Thyroid gland (tissue), 4 donors: ENCODE measurements around the gene PAFAH1B2. TPM values are rescaled to one million over a fixed set of nuclear protein-coding genes. Genes with fewer than 3 reads are reported as not detected.

Source experiments
- DNase-seq, 2 donors: peaks; one replicate each; pipeline ENCODE4 v3.0.0-alpha.2; 2019
- H3K27ac ChIP-seq, 3 donors: fragments of 200-600 bp; sonication (generic); 1 replicate in 2 of 3; 2 replicates in 1 of 3; pipeline ENCODE4 v1.5.1; 2016 to 2019; ENCODE audit warnings: mild to moderate bottlenecking in 1 of 3, moderate library complexity in 1 of 3
- H3K27me3 ChIP-seq: fragments of 200-600 bp; sonication (generic); one replicate; pipeline ENCODE4 v1.5.1; 2019
- H3K36me3 ChIP-seq, 2 donors: fragments of 200-600 bp; sonication (generic); one replicate each; pipeline ENCODE4 v1.5.1; 2016 to 2019
- H3K4me1 ChIP-seq, 2 donors: fragments of 200-600 bp; sonication (generic); one replicate each; pipeline ENCODE4 v1.5.1; 2017 to 2019
- H3K4me3 ChIP-seq, 3 donors: fragments of 200-600 bp; sonication (generic); replicated peaks in 1 of 3; 1 replicate in 2 of 3; 2 replicates in 1 of 3; pipeline ENCODE4 v1.5.1; 2016; ENCODE audit warnings: mild to moderate bottlenecking in 1 of 3
- H3K9me3 ChIP-seq: fragments of 200-600 bp; sonication (generic); one replicate; pipeline ENCODE4 v1.5.1; 2017
- POLR2A ChIP-seq, 2 donors: fragments of 450-650 bp; IDR thresholded peaks; one replicate each; pipeline ENCODE4 v1.6.1; 2017; ENCODE audit warnings: antibody characterized with exemption in 2 of 2, mild to moderate bottlenecking in 2 of 2, moderate library complexity in 1 of 2
- WGBS, 2 donors: methylation state at CpG; one replicate each; pipeline ENCODE4 v1.1.5; 2017; 5-methylcytosine and 5-hydroxymethylcytosine counted together
- intact Hi-C: fragments of 100-400 bp; cut with DNase I; formaldehyde crosslinking; loops from one replicate; pipeline ENCODE4 v1.15.1; 2023
- total RNA-seq, 4 donors: library from RNA; depleted of rRNA; stranded (reverse); fragments of >200 nt; gene quantifications; one replicate each; pipeline ENCODE4 v1.2.3, GENCODE V29; 2016
- TF ChIP-seq, protein P1 (sequence below), 6 experiments: fragments of 200-600 bp in 3 of 6; fragments of 450-650 bp in 3 of 6; sonication (generic) in 3 of 6; IDR thresholded peaks; one replicate each; pipeline ENCODE4 v1.5.1; 2016 to 2019; ENCODE audit warnings: antibody characterized with exemption in 6 of 6, mild to moderate bottlenecking in 2 of 6, inconsistent platforms in 1 of 6, moderate library complexity in 1 of 6

Gene PAFAH1B2
- total RNA-seq, 4 donors from 2014 or later, result 107 to 128 (median 118) TPM

DNA sequence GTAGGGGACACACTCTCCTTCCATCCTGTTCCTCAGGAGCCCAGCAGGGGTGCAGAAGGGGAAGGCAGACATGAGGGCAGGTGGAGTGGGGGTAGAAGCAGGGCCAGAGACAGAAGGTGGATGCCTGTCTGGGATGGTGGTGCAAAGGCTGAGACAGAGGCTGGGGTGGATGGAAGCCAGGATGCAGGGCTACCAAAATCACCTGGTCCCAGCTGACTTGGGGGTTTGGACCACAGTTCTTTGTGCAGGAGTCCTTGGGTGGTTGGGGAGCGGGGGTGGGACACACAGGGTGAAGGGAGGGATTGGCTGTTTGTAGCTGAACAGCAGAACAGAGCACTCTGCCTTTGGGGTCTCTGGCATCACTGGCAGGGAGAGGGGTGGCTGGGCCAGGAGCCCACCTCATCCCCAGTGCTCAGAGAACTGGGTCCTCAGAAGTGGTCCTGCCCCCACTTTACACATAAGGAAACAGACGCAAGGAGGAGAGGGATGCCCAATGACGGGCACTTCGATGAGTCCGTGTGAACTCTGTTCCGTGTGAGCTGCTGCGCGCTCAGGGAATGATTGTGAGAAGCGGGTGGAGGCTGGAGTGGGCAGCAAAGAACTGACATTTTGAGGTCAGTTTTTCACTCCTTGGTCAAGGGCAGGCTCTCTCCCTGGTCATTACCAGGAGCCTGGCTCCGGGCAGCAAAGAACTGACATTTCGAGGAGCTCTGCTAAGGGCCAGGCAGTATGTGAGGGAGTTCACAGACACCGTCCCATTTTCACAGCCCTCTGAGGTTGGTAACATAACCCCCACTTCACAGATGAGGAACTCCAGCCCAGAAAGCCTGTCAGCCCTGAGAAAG is 56.9 kb downstream of the PAFAH1B2 start:
- DNase-seq, result peak in 1 of 2 donors; percentile 20
- TF ChIP-seq, protein P1, sequence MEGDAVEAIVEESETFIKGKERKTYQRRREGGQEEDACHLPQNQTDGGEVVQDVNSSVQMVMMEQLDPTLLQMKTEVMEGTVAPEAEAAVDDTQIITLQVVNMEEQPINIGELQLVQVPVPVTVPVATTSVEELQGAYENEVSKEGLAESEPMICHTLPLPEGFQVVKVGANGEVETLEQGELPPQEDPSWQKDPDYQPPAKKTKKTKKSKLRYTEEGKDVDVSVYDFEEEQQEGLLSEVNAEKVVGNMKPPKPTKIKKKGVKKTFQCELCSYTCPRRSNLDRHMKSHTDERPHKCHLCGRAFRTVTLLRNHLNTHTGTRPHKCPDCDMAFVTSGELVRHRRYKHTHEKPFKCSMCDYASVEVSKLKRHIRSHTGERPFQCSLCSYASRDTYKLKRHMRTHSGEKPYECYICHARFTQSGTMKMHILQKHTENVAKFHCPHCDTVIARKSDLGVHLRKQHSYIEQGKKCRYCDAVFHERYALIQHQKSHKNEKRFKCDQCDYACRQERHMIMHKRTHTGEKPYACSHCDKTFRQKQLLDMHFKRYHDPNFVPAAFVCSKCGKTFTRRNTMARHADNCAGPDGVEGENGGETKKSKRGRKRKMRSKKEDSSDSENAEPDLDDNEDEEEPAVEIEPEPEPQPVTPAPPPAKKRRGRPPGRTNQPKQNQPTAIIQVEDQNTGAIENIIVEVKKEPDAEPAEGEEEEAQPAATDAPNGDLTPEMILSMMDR (IDR thresholded peaks at IDR 0.05), result no peak
- no peak for TF ChIP-seq POLR2A (IDR thresholded peaks at IDR 0.05)
- H3K4me3 ChIP-seq, result peak overlapping the region in 1 of 3 donors; percentile 30
- peaks cover 5 to 7% of the 10 kb centered on the region in 2 donors for H3K36me3 ChIP-seq
- no peaks in the 10 kb centered on the region for H3K9me3 ChIP-seq
- H3K27me3 ChIP-seq, result no peaks in the 10 kb centered on the region
- H3K27ac ChIP-seq, result peak overlapping the region; percentile 57 to 81 (median 71)
- 56 to 60% methylated on average over 12 of the region's 12 CpGs for WGBS, 2 donors
- intact Hi-C loops, result no loop called here
- H3K4me1 ChIP-seq, result peaks cover 24 to 63% of the 10 kb centered on the region in 2 donors

DNA sequence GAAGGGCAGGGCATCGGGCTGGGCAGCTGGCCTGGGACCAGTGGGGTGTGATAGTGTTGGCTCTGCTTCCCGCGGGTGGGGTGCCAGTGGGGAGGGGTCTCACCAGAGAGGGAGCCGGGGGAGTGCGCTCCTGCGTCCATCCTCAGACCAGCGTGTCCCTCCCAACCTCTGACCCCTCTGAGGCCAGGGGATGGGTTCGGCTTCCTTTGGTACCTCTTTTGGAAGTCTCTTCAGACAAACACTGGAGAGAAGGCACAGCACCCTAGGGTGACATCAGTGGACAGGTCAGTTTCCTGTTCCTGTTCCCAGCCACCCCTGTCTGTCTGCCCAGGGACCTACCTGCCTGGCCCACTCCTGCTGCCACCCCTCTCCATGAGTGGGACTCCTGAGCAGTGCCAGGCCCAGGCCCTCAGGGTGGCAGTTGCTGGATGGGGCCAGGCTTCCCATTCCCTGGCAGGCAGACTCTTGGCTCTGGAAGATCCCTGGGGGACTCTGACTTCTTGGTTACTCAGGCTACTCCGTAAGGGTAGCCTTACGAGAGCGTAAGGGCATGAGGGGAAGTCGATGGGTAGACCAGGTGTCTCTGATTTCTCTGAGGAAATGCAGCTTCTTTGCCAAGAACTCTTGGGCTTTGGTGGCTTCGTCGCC is 57.7 kb downstream of the PAFAH1B2 start:
- DNase-seq, result peak in 1 of 2 donors; percentile 48
- TF ChIP-seq POLR2A (IDR thresholded peaks at IDR 0.05), result no peak
- TF ChIP-seq, protein P1 (IDR thresholded peaks at IDR 0.05), result no peak
- Histone ChIP-seq H3K9me3 (no peaks in the 10 kb centered on the region), H3K27ac (peak overlapping the region; percentile 57 to 81 (median 71)), H3K27me3 (no peaks in the 10 kb centered on the region), H3K4me3 (peak overlapping the region in 1 of 3 donors; percentile 30), H3K36me3 (peaks cover 5 to 7% of the 10 kb centered on the region in 2 donors), H3K4me1 (peaks cover 24 to 63% of the 10 kb centered on the region in 2 donors)
- intact Hi-C loops, result no loop called here
- WGBS, 2 donors, result 65 to 68% methylated on average over 11 to 13 of the region's 14 CpGs

DNA sequence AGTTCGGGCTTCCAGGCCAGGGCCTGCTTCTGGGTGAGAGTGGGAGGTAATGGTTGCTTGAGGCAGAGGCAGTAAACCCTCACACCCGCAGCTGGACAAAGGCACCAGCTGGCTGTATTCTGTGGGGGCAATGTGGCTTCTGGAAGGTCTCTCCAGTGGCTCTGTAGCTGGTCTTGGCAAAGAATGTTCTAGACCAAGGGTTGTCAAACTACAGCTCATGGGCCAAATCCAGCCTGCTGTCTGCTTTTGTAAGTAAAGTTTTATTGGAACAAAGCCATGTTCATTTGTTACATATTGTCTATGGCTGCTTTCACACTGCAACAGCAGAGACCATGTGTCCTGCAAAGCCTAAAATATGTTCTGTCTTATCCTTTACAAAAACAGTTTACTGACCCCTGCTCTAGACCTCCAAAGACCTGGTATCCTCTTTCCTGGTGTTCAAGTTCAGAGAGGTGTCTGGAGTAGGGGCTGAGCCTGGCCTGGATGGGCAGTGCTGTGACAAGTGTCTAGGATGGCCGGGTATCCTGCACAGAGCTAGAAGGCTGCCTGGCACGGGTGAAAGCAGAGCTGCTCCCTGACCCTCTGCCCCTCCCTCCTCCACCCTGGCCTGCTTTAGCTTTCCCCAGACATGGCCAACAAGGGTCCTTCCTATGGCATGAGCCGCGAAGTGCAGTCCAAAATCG is 58.4 kb downstream of the PAFAH1B2 start:
- 88 to 95% methylated on average over 5 to 7 of the region's 7 CpGs for WGBS, 2 donors
- peak overlapping the region in 1 of 3 donors; percentile 30 for H3K4me3 ChIP-seq
- H3K27me3 ChIP-seq, result no peaks in the 10 kb centered on the region
- no peaks in the 10 kb centered on the region for H3K9me3 ChIP-seq
- H3K4me1 ChIP-seq, result peaks cover 24 to 63% of the 10 kb centered on the region in 2 donors
- no peak for TF ChIP-seq POLR2A (IDR thresholded peaks at IDR 0.05)
- TF ChIP-seq, protein P1 (IDR thresholded peaks at IDR 0.05), result no peak
- DNase-seq, result no peak
- peaks cover 5 to 7% of the 10 kb centered on the region in 2 donors for H3K36me3 ChIP-seq
- H3K27ac ChIP-seq, result peak overlapping the region; percentile 57 to 81 (median 71)
- intact Hi-C loops, result no loop called here

- Histone ChIP-seq H3K4me1 (peaks cover 24 to 59% of the 10 kb centered on the region in 2 donors), H3K27ac (peak overlapping the region; percentile 57 to 81 (median 71)), H3K36me3 (peaks cover 5 to 7% of the 10 kb centered on the region in 2 donors), H3K4me3 (no peak overlapping the region), H3K27me3 (no peaks in the 10 kb centered on the region), H3K9me3 (no peaks in the 10 kb centered on the region)
- 92 to 95% methylated on average over 10 of the region's 10 CpGs for WGBS, 2 donors
- intact Hi-C loops, result no loop called here
- no peak for DNase-seq
- TF ChIP-seq, protein P1 (IDR thresholded peaks at IDR 0.05), result no peak
- TF ChIP-seq POLR2A (IDR thresholded peaks at IDR 0.05), result no peak
Observed at GRCh38 chr11:117203069-117203407, 59.0 kb downstream of the PAFAH1B2 start.
